HG02970 (cell line): ENCODE results near the gene ITPKC.
"Not testable (repeated sequence)": the region's sequence is repeated elsewhere in the genome, so short reads cannot be mapped to it uniquely, and the experiment has no call there.

Experiments
- ATAC-seq: cut with Tn5 transposase; IDR thresholded peaks from one replicate; pipeline ENCODE4 v1.9.1; 2021; ENCODE audit warnings: mild to moderate bottlenecking, moderate library complexity, moderate number of reproducible peaks; ENCODE audit not compliant: unreplicated experiment, low FRiP score

The ITPKC gene

DNA sequence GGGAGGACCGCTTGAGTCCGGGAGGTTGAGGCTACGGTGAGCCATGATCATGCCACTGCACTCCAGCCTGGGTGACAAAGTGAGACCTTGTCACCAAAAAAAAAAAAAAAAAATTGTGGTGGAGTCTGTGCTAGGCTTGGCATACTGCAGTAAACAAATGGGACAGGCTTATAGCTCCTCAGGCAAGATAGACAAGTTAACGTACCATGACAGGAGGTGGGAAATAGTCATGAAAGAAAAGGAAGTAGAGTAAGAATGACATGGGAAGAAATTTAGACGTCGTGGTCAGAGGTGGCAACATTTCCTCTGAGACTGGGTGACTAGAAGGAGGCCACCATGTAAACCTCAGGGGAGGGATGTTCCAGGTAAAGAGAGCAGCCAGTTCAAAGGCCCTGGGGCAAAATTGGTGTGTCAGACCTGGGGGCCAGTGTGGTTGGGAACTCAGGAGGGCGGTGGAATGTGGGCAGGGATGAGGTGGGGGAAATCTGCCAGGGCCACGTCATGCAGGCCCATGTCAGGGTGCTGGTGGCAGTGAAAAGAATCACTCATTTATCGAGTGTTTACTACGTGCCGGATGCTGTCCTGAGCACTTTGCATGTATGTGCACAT is 39.7 kb downstream of the ITPKC start:
- ATAC-seq = no peak

DNA sequence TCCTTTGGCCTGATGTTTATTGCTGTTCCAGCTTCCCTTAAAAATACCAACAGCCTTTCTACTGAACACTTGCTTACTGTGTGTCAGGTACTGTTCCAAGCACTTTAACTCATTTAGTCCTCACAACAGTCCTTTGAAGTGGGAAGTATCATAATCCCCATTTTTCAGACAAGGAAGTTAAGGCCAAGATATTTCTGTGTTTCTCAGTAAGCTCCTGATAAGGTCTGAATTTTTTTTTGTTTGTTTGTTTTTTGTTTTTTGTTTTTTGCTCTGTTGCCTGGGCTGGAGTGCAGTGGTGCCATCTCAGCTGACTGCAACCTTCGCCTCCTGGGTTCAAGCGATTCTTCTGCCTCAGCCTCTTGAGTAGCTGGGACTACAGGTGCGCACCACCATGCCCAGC is 41.6 kb downstream of the ITPKC start:
- no peak for ATAC-seq

DNA sequence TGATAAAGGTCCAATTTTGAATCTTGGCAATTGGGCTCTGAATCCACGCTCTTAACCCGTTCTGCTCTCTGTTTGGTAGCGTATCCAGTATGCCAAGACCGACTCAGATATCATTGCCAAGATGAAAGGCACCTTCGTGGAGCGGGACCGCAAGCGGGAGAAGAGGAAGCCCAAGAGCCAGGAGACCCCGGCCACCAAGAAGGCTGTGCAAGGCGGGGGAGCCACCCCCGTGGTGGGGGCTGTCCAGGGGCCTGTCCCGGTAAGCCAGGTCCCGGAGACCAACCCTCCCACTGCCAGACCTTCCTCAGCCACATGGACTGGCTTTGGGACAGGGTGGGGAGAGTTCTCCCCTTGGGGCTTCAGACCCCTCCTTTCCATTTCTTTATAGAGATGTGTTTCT is 42.4 kb downstream of the ITPKC start:
- ATAC-seq = no peak

DNA sequence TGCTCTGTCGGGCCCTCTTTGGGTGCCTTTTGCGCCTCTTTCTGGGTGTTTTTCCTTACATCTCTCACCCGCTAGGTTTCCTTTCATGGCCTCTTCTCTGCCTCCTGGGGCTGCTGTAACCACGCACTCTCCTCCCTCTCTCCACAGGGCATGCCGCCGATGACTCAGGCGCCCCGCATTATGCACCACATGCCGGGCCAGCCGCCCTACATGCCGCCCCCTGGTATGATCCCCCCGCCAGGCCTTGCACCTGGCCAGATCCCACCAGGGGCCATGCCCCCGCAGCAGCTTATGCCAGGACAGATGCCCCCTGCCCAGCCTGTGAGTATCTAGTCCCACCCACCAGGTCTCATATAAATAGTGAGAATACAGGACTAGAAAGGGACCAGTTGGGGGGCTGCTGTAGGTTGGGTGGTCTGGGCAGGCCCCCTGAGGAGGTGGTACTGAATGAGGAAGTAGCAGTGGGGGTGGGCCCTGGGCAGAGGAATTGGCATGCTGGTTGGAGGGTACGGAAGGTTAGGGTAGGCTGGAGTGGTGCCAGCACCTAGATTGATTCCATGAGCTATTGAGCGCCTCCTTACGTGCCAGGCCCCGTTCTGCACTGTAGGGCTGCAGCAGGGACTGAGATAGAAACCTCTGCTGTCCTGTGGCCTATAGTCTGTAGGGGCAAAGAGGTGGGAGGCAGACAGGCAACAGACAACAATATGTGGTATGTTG is 46.0 kb downstream of the ITPKC start:
- ATAC-seq = no peak

DNA sequence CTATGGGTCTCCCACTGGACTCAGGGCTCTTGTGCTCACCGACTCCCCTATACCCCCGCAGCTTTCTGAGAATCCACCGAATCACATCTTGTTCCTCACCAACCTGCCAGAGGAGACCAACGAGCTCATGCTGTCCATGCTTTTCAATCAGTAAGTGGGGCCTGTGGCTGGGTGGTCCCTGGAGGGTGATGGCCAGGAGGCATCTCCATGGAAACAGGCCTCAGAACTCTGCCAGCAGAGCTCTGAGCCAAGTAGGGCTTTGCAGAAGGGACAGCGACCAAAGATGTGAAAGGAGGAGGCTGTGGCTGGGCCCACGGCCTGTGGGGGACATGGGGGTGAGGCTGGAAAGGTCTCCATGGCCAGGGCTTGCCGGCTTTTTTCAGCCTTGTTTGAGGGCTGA is 46.6 kb downstream of the ITPKC start:
- no peak for ATAC-seq

DNA sequence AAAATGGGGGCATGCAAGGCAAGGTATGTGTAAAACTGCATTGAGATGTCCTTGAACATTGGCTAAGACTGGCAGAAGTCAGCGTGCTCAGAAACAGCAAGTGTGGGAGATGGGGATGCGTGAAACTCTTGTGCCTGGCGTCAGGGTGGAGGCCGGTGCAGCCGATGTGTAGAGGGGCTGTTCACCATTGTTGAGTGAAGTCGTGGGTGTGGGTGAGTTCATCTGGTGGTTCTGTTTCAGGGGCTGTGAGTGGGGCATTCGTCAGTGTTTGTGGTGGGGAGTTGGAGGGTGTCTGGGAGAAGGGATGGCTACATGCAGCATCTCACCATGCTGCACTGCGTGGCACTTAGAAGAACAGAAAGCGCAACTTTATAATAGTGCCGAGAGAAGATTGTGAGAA is 47.1 kb downstream of the ITPKC start:
- ATAC-seq = no peak

DNA sequence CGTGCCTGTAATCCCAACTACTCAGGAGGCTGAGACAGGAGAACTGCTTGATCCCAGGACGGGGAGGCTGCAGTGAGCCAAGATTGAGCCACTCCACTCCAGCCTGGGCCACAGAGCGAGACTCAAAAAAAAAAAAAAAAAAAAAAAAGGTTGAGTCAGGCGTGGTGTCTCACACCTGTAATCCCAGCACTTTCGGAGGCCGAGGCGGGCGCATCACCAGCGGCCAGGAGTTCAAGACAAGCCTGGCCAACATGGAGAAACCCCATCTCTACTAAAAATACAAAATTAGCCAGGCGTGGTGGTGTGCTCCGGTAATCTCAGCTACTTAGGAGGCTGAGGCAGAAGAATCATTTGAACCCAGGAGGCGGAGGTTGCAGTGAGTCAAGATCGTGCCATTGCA is 49.5 kb downstream of the ITPKC start:
- not testable (repeated sequence) for ATAC-seq

DNA sequence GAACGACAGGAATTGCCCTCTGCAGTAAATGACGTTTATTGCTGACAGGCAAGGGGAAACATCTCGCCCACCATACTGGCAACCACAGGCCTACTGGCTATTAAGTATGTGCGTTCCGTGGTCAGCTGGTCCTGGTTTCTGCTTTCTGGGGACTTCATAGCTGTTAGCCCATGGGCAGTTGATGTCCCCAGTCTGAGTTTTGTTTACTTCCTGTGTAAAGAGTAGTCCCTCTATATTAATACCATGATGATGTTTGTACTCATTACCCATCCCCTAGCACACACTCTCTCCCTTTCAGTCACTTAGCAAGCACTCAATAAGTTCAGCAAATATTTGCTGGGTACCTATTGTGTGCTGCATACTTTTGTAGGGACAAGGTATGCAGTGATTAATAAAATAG is 52.0 kb downstream of the ITPKC start:
- ATAC-seq = no peak

DNA sequence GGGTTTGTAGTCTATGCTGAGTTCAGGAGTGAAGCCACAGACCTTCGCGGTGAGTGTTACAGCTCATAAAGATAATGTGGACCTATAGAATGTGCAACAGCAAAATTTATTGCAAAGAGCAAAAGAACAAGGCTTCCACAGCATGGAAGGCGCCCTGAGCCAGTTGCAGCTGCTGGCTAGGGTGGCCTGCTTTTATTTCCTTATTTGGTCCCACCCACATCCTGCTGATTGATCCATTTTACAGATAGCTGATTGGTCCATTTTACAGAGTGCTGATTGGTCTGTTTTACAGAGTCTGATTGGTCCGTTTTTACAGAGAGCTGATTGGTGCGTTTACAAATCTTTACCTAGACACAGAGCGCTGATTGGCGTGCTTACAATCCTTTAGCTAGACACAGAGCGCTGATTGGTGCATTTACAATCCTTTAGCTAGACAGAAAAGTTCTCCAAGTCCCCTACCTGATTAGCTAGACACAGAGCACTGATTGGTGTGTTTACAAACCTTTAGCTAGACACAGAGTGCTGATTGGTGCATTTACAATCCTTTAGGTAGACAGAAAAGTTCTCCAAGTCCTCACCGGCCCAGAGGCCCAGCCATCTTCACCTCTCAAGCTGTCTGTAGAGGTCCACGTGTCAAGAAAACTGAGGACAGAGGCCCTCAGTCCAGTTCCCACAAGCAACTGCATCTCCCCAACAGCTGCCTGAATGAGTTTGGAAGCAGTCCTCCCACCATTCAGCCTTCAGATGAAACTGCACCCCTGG is 54.4 kb downstream of the ITPKC start:
- ATAC-seq = not testable (repeated sequence)

DNA sequence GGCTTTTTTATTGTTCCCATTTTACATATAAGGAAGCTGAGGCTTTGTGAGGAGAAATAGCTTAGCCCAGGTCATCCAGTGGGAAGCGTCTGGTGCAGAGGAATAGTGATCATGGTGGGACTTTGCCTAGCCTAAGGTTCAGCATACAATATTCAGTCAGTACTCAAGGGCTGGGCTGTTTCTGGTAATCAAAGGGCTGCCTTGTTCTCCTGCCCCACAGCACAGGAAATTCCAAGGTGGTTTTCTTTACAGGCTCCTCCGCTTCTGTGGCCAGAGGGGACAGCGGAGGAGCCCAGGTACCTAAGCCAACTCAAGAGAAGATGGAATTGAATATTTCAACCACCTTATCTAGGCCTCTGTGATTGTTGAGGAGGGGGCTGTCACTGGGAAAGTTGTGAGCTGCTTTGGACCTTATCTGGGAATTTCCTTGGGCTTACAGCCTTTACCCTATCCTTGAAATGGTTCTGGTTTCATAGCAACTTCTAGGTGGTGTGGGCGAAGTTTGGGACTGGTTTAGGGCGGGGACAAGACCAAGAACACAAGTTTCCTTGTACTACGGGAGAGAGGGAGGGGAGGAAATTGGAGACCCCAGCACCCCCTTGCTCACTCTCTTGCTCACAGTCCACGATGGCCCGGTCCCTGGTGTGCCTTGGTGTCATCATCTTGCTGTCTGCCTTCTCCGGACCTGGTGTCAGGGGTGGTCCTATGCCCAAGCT is 58.2 kb downstream of the ITPKC start, which contains the start of gene MIA:
Gene MIA (plus strand): TSS at position 606 of the 716 bp plus-strand sequence. CDS start 22 bp downstream, at position 628.
- ATAC-seq = no peak

DNA sequence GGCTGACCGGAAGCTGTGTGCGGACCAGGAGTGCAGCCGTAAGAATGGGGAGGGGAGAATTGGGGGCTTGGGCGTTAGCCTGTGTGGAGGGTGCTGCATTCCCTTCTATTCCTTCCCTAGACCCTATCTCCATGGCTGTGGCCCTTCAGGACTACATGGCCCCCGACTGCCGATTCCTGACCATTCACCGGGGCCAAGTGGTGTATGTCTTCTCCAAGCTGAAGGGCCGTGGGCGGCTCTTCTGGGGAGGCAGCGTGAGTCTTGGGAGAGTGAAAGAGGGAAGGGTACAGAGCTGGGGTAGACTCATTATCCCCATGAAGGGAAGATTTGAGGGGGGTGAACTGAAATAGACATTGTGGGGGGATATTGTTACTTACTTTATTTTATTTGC is 58.7 kb downstream of the ITPKC start:
- ATAC-seq = no peak

DNA sequence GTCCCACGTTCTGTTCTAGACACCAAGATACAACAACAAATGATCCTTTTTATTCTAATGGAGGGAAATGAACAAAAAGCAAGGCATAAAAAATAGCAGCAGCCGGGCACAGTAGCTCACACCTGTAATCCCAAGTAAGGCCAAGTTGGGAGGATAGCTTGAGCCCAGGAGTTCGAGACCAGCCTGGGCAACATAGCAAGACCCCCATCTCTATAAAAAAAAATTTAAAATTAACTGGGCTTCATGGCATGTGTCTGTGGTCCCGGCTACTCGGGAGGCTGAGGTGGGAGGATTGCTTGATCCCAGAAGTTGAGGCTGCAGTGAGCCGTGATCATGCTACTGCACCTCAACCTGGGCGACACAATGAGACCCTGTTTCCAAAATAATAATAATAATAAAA is 59.5 kb downstream of the ITPKC start:
- no peak for ATAC-seq

DNA sequence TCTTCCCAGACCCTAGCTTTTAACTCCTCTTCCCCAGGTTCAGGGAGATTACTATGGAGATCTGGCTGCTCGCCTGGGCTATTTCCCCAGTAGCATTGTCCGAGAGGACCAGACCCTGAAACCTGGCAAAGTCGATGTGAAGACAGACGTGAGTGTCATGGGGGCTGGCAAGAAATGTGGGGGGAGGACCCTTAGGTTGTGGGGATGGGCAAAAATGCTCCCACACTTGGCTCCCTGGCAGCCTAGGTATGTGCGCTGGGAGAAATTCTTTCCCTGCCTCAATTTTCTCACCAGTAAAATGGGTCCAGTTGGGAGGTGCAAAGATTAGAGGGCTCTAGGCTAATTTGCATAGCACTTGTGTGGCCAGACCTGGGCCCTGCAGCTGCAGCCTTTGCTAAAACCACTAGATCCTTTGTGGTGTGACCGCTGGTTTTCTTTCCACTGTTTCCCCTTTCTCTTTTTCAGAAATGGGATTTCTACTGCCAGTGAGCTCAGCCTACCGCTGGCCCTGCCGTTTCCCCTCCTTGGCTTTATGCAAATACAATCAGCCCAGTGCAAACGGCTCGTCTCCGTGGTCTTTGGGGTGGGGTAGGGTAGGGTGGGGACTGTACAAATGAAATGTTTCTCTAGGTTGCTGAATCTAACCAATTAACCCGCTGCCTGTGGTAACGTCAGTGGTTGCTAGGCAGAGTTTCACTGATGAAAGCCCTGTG is 60.2 kb downstream of the ITPKC start:
- peak; percentile 50 for ATAC-seq

DNA sequence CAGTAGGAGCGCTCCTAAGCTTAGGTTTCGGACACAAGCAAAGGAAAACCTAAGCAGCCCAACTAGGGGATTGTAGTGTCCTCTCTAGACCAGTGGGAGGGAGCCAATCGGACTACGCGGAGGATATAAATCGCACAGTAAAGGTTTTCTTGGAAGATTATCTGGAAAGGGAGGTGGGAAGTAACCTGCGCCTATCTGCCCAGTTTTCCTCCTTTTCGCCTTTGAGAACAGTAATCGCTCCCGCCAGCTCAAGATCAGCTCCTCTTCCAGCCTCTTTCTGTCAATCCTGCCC is 60.7 kb downstream of the ITPKC start:
- no peak for ATAC-seq

DNA sequence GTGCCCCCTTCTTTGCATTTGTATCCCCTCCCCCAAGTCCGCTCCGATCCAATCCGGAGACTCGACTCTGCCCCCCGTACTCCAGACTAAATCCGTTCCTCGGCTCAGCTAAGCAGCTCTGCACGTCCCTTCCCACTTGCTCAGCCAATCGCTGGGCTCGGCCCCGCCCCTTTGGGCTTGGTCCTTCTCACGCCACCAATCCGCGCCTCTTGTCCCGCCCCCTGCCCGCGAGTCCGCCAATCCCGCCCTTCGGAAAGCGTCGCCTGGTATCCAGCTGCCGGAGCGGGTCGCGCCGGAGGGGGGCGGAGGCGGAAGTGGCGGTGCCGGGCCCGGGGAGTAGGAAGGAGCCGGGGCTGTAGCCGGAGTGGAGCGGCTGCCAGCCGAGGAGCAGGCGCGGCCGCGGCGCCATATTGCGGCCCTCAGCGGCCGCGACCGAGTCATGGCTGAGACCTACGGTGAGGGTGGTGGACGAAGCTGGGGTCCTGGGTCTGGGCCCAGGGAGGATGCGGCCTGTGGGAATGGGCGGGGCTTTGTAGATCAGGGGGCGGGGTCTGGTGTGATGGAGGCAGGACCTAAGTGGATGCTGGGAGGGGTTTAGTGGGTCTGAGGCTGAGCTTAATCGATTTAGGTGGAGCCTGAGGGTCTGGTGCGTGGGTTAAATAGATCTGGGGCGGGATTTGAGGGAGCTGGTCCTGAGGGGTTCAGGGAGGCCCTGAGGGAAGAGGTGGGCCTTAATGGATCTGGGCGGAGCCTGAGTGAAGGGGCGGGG is 61.2 kb downstream of the ITPKC start, which contains the start of gene RAB4B:
Gene RAB4B (plus strand): TSS at position 311 of the 769 bp plus-strand sequence. CDS start 129 bp downstream, at position 440.
- peak; percentile 67 for ATAC-seq

DNA sequence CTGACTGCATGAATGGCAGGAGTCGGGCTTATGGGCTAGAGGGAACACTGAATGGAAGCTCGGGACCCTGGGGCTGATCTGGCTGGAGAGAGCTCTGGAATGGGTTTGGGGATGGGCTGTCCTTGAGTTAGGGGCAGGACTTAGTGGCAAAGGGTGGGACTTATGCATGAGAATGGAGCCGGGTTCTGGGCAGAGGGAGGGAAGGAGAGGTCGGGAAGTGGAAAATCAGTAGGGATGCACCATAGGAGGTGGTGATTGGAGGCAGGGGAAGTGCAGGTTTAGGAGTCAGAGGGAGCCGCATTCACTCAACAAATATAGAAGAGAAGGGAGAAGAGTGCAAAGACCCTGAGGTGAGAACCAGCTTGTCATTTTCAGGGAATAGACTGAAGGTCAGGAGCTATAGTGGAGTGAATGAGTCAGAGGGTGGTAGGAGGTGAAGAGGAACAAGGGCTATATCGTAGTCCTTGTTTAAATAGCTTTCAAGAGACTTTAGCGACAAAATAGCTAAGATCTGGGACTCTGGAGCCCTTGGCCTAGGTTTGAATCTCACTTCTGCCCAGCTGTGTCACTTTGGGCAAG is 61.9 kb downstream of the ITPKC start:
- ATAC-seq = no peak

DNA sequence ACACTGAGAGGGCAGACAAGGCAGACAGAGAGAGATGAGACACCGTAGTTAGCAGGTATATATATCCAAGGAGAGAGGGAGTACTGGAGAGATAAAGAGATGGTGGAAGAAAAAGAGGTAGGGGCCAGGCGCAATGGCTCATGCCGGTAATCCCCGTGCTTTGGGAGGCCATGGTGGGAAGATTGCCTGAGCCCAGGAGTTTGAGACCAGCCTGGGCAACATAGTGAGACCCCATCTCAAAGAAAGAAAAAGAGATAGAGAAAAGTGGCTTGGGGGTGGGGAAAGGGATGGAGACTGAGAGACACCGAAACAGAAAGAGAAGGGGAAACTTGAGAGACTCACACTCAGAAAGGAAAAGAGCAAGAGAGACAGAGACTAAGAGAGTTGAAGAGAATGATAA is 63.7 kb downstream of the ITPKC start:
- no peak for ATAC-seq

DNA sequence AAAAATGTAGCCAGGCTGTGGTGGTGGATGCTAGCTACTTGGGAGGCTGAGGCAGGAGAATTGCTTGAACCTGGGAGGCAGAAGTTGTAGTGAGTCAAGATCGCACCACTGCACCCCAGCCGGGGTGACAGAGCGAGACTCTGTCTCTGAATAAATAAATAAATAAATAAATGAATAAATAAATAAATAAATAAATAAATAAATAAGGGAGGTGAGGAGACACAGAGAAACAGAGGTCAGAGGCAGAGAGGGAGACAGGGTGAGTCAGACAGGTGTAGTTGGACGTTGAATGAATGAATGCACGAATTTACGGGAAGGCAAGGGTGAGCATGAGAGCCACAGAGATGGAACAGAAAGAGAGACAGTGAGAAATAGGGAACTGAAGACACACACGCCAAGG is 64.2 kb downstream of the ITPKC start:
- ATAC-seq = no peak

DNA sequence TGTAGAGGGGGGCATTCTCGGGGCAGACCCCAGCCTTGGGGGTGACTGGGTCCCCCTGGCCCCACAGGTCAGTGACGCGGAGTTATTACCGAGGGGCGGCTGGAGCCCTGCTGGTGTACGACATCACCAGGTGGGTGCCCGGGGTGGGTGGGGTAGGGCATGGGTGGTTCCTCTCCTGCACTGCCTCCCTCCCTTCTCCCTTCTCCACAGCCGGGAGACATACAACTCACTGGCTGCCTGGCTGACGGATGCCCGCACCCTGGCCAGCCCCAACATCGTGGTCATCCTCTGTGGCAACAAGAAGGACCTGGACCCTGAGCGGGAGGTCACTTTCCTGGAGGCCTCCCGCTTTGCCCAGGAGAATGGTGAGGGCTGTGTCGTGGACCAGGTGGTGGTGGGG is 66.8 kb downstream of the ITPKC start:
- no peak for ATAC-seq
